Uterine smooth muscle cell (primary cell): Measurements from ENCODE around the gene TMEM89. TPM values are rescaled to one million over a fixed set of nuclear protein-coding genes. Genes with fewer than 3 reads are reported as not detected.

Source experiments
- total RNA-seq: library from RNA; depleted of rRNA; stranded (reverse); fragments of >200 nt; gene quantifications from 2 replicates; pipeline ENCODE4 v1.2.3, GENCODE V29; 2014

The TMEM89 gene, protein sequence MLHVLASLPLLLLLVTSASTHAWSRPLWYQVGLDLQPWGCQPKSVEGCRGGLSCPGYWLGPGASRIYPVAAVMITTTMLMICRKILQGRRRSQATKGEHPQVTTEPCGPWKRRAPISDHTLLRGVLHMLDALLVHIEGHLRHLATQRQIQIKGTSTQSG
- total RNA-seq = not detected in 2 replicates

DNA sequence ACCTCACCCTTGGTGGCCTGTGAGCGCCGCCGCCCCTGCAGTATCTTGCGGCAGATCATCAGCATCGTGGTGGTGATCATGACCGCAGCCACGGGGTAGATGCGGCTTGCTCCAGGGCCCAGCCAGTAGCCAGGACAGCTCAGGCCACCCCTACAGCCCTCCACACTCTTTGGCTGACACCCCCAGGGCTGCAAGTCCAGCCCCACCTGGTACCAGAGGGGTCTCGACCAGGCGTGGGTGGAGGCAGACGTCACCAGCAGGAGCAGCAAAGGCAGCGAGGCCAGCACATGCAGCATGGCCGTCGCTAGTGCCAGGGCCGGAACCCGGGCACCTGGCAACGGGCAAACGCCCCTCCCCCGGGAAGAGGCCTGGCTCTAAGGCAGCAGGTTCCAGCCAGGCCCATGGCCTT, at the start of gene TMEM89:
TSS of gene TMEM89 (minus strand) at position 309 of the 409 bp plus-strand sequence. CDS start at position 296, 13 bp downstream.

DNA sequence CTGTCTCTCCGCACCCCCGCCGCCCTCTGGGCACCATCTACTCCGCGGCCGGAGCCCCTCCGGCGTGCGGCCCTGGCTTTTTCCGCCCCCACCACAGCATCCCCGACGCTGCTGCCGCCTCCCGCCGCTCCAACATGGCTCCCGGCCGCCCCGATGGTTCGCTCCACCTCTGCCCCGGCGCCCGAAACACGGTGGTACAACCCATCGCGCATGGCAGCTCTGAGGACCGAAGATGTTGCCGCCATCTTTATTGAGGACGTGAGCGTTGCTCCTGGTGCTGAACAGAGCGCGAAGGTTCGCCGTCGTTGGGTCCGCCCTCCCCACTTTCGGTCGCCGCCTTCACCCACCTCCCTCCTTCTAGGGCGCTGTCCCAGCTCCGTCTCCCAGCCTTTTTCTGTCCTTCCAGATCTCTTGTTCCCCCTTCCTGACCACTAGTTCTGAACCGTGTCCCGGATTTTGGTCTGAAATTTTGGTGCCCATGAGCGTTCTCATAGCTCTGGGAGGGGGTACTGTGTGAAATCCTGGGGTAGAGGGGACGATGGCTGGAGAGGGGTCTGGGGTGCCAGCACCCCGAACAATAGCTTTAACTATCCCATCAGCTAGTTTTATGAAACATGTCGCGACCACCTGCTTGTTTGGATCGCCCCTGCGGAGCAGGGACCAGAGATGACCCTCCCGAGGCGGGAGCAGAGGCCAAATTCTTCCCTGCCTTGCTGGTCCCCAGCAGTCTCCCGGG, 41.4 kb upstream of the TMEM89 start, which contains the start of gene CELSR3:
TSS of gene CELSR3 (minus strand) at position 134 of the 736 bp plus-strand sequence. CDS start 252 bp downstream, outside the sequence.

DNA sequence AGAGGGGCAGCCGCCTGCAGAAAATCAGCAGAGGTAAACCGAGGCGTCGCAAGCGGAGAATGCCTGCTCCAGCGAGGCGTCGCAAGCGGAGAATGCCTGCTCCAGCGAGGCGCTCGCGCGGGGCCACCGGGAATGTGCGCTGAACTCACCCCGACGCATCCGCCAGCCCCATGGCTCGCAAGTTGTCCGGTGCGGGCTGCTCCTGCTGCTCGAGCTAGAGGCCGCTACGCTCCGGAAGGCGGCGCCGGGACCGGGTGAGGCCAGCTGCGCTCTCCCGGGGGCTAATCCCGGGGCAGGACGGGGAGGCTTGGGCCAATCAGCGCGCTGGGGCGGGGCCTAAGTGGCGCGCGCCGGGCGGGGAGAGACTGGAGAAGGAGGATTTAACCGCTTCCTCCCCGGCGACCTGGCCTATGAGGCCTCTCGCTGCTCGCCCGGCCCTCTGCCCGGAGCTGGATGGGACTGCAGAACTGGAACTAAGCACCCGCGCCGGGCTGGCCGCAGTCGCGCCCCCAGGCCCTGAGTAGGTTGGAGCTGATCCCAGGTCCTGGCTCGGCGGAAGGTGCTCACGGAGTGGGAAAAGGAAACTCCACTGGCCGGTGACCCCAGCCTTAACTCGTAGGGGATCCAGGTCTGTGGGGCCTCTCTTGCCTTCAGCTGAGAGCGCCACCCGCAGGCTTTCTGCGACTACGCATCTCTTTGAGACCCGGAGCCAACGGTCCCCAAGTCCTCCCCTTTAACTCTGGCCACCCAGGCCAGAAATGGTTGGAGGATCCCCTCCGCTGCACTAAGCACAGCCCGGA, 13.9 kb upstream of the TMEM89 start, which contains the start of gene SLC26A6:
TSS of gene SLC26A6 (minus strand) at position 240 of the 800 bp plus-strand sequence. CDS start at position 172, 68 bp downstream.

DNA sequence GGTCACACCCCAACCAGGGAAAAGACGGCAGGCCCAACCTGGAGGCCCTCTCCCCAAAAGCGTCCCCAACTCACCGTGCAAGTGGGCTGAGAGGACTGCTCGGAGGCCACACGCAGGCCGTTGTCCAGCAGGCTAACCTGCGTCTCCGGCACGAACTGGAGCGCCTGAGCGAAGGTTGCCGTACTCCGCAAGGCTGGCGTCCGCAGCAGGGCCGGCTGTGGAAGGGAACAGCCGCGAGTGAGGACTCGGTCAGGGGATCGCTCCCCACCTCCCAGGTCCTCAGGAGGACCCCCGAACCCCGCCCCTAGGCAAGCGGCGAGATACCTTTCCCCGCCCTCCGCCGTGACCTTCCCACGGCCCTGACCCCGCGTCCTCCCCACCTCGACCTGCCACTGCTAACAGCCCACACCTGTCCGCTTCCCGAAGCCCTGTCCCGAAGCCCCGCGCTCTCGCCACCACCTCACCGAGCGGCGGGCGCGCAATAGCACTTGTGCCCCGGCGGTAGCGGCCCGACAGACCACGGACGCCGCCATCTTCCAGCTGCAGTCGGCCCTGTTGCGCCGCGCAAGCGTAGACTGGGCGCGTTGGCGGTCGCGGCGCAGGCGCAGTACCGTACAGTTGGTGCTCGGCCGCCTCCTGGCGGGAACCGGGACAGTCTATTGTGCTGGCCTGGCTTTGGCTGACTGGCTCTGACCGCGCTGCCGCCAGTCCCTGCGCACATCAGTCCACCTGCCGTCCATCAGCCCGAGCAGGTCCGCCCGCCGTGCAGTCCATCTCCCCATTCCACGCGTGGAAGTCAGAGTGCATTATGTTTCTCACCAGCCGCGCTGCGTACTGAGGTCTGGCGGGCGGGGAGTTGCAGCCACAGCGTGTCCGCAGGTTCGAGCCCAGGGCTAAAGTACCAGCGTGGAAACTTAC, 12.2 kb downstream of the TMEM89 start, which contains the start of gene UQCRC1:
TSS of gene UQCRC1 (minus strand) at position 559 of the 918 bp plus-strand sequence. CDS start at position 533, 26 bp downstream.

DNA sequence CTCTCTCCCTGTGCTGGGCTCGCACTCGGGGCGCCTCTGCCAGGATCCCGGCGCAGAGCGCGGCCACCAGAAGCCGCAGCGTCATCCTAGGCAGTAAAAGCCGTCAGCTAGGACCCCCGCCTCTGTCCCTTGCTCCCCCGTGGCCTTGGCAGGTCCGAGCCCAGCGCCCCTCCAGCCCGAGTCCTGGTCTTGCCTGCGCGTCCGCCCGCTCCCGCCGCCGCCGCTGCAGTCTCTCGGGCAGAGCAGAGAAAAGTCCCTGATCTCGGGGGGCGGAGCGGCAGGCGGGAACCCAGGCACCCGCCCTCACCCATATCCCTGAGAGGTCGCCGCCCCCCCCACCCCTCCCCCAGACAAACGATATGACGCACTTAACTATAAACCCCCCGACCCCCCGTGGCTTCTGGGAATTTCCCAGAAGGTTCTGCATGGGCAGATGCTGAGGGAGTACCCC, 26.5 kb downstream of the TMEM89 start, which contains the start of gene COL7A1:
TSS of gene COL7A1 (minus strand) at position 255 of the 451 bp plus-strand sequence. CDS start at position 85, 170 bp downstream.

Other genes with a start within 250 kb of the TMEM89 start
- gene FBXW12, start 249.6 kb downstream of the TMEM89 start, total RNA-seq = not detected in 2 replicates
- gene PLXNB1, start 191.7 kb downstream of the TMEM89 start, total RNA-seq = 14.7 and 30.0 TPM in 2 replicates
- gene CCDC51, start 181.7 kb downstream of the TMEM89 start, total RNA-seq = 21.5 and 24.3 TPM in 2 replicates
- 211 and 292 TPM in 2 replicates for gene TMA7, start 181.5 kb downstream of the TMEM89 start, total RNA-seq
- gene ATRIP, start 175.0 kb downstream of the TMEM89 start, total RNA-seq = 5.4 and 13.4 TPM in 2 replicates
- gene SHISA5, start 117.6 kb downstream of the TMEM89 start, total RNA-seq = 96.6 and 106 TPM in 2 replicates
- gene PFKFB4, start 65.0 kb downstream of the TMEM89 start, total RNA-seq = 9.2 and 14.4 TPM in 2 replicates
- gene UCN2, start 58.0 kb downstream of the TMEM89 start, total RNA-seq = 1.2 and 1.5 TPM in 2 replicates
- 46.3 and 70.9 TPM in 2 replicates for gene COL7A1, start 26.4 kb downstream of the TMEM89 start, total RNA-seq
- 414 and 596 TPM in 2 replicates for gene UQCRC1, start 12.1 kb downstream of the TMEM89 start, total RNA-seq
- gene SLC26A6, start 13.7 kb upstream of the TMEM89 start, total RNA-seq = 24.5 and 35.4 TPM in 2 replicates
- 0.89 and 1.00 TPM in 2 replicates for gene CELSR3, start 41.1 kb upstream of the TMEM89 start, total RNA-seq
- gene NCKIPSD, start 64.1 kb upstream of the TMEM89 start, total RNA-seq = 11.5 and 14.6 TPM in 2 replicates
- gene IP6K2, start 95.5 kb upstream of the TMEM89 start, total RNA-seq = 38.3 and 40.7 TPM in 2 replicates
- gene PRKAR2A, start 226.1 kb upstream of the TMEM89 start, total RNA-seq = 30.2 and 82.2 TPM in 2 replicates